Sigmoid colon (tissue), 7 donors: Measurements from ENCODE around the gene RPL19. TPM values are rescaled to one million over a fixed set of nuclear protein-coding genes. Genes with fewer than 3 reads are reported as not detected.

ENCODE experiments used
- DNase-seq: peaks from one replicate; pipeline ENCODE4 v3.0.0-alpha.2; 2019
- H3K27ac ChIP-seq, 4 donors: fragments of 200-600 bp; sonication (generic); one replicate each; pipeline ENCODE4 v1.5.1; 2016 to 2019; ENCODE audit warnings: mild to moderate bottlenecking in 1 of 4
- H3K27me3 ChIP-seq, 3 donors: fragments of 200-600 bp; sonication (generic); one replicate each; pipeline ENCODE4 v1.5.1; 2019; ENCODE audit warnings: mild to moderate bottlenecking in 1 of 3
- H3K36me3 ChIP-seq, 4 donors: fragments of 200-600 bp; sonication (generic); one replicate each; pipeline ENCODE4 v1.5.1; 2016 to 2019
- H3K4me1 ChIP-seq, 4 donors: fragments of 200-600 bp; sonication (generic); one replicate each; pipeline ENCODE4 v1.5.1; 2017 to 2019
- H3K4me3 ChIP-seq, 4 donors: fragments of 200-600 bp; sonication (generic); one replicate each; pipeline ENCODE4 v1.5.1; 2017 to 2019; ENCODE audit warnings: mild to moderate bottlenecking in 2 of 4, moderate library complexity in 1 of 4
- H3K9me3 ChIP-seq, 4 donors: fragments of 200-600 bp in 3 of 4; sonication (generic) in 3 of 4; one replicate each; pipeline versions ENCODE4 v1.5.1 to v1.6.1; 2013 to 2019
- CTCF ChIP-seq, 4 experiments: fragments of 450-650 bp in 3 of 4; fragments of 200-600 bp in 1 of 4; IDR thresholded peaks; one replicate each; pipeline ENCODE4 v1.5.1; 2016 to 2019; ENCODE audit warnings: antibody characterized with exemption in 4 of 4, mild to moderate bottlenecking in 3 of 4, moderate library complexity in 2 of 4
- EP300 ChIP-seq, 4 donors: sonication (generic); formaldehyde crosslinking; IDR thresholded peaks; one replicate each; pipeline ENCODE4 v1.6.1; 2017; ENCODE audit warnings: antibody characterized with exemption in 4 of 4
- POLR2A ChIP-seq, 2 donors: fragments of 450-650 bp; IDR thresholded peaks; one replicate each; pipeline ENCODE4 v1.6.1; 2016; ENCODE audit warnings: antibody characterized with exemption in 2 of 2, mild to moderate bottlenecking in 2 of 2, moderate library complexity in 2 of 2
- POLR2AphosphoS5 ChIP-seq, 4 donors: sonication (generic); formaldehyde crosslinking; IDR thresholded peaks; one replicate each; pipeline ENCODE4 v1.6.1; 2017; ENCODE audit warnings: antibody characterized with exemption in 4 of 4
- WGBS, 2 donors: extraction: QIAGEN DNeasy Blood & Tissue Kit; methylation state at CpG; one replicate each; pipeline ENCODE4 v1.1.7; 2013; 5-methylcytosine and 5-hydroxymethylcytosine counted together
- intact Hi-C: fragments of 100-400 bp; cut with DNase I; formaldehyde crosslinking; loops from one replicate; pipeline ENCODE4 v1.15.1; 2023
- polyA plus RNA-seq, 3 donors: library from polyadenylated mRNA; stranded (reverse); fragments of 200-250 nt; gene quantifications; one replicate each; pipeline ENCODE4 v1.2.3, GENCODE V29; 2013
- total RNA-seq, 4 donors: library from RNA; depleted of rRNA; stranded (reverse); fragments of >200 nt; gene quantifications; one replicate each; pipeline ENCODE4 v1.1.0, GENCODE V29; 2016
- donor health status: healthy with polysubstance abuse.
- donor health status: Bipolar disorder and iron deficiency.
- donor health status: healthy.

The RPL19 gene
- total and polyA plus RNA-seq, 7 donors = 2,689 to 4,685 (median 3,919) TPM

GRCh38 chr17:39173526-39174274, 26.4 kb upstream of the RPL19 start:
- Histone ChIP-seq H3K4me1 (peaks cover 0 to 10% (median 5%) of the 10 kb centered on the region in 4 donors), H3K36me3 (peaks cover 0 to 16% (median 9%) of the 10 kb centered on the region in 4 donors), H3K27ac (no peak overlapping the region), H3K9me3 (no peaks in the 10 kb centered on the region), H3K27me3 (no peaks in the 10 kb centered on the region), H3K4me3 (no peak overlapping the region)
- intact Hi-C loops = no loop called here
- no peak for TF ChIP-seq POLR2A (IDR thresholded peaks at IDR 0.05)
- no peak for TF ChIP-seq POLR2AphosphoS5 (IDR thresholded peaks at IDR 0.05)
- no peak for TF ChIP-seq EP300 (IDR thresholded peaks at IDR 0.05)
- no peak for TF ChIP-seq CTCF (IDR thresholded peaks at IDR 0.05)
- WGBS, 2 donors = 54 to 64% methylated on average over 10 of the region's 10 CpGs
- no peak for DNase-seq

- 55 to 56% methylated on average over 35 of the region's 35 CpGs for WGBS, 2 donors
- intact Hi-C loops = no loop called here
- H3K36me3 ChIP-seq = peaks cover 0 to 24% (median 9%) of the 10 kb centered on the region in 4 donors
Observed at GRCh38 chr17:39174920-39175694, 25.0 kb upstream of the RPL19 start.

GRCh38 chr17:39175695-39176093, 24.4 kb upstream of the RPL19 start:
- Histone ChIP-seq H3K27me3 (no peaks in the 10 kb centered on the region), H3K36me3 (peaks cover 0 to 24% (median 9%) of the 10 kb centered on the region in 4 donors), H3K27ac (no peak overlapping the region), H3K4me1 (peaks cover 0 to 10% (median 5%) of the 10 kb centered on the region in 4 donors), H3K4me3 (no peak overlapping the region), H3K9me3 (no peaks in the 10 kb centered on the region)
- 78 to 79% methylated on average over 10 of the region's 10 CpGs for WGBS, 2 donors
- no peak for DNase-seq
- TF ChIP-seq CTCF (IDR thresholded peaks at IDR 0.05) (no peak), POLR2A (IDR thresholded peaks at IDR 0.05) (no peak), POLR2AphosphoS5 (IDR thresholded peaks at IDR 0.05) (no peak), EP300 (IDR thresholded peaks at IDR 0.05) (no peak)
- intact Hi-C loops = no loop called here

More at GRCh38 chr17:39174920-39175694, 25.0 kb upstream of the RPL19 start:
- DNase-seq = peak; percentile 90
- Histone ChIP-seq H3K9me3 (no peaks in the 10 kb centered on the region), H3K4me3 (no peak overlapping the region), H3K4me1 (peaks cover 0 to 10% (median 5%) of the 10 kb centered on the region in 4 donors), H3K27me3 (no peaks in the 10 kb centered on the region), H3K27ac (no peak overlapping the region)
- no peak for TF ChIP-seq EP300 (IDR thresholded peaks at IDR 0.05)
- peak in 2 of 4 donors; percentile 9 to 18 for TF ChIP-seq POLR2AphosphoS5 (IDR thresholded peaks at IDR 0.05)
- TF ChIP-seq CTCF (IDR thresholded peaks at IDR 0.05) = peak; percentile 71 to 88 (median 80)

- Histone ChIP-seq H3K4me1 (peaks cover 0 to 10% (median 5%) of the 10 kb centered on the region in 4 donors), H3K9me3 (no peaks in the 10 kb centered on the region), H3K27ac (no peak overlapping the region), H3K4me3 (no peak overlapping the region), H3K27me3 (no peaks in the 10 kb centered on the region), H3K36me3 (peaks cover 0 to 32% (median 11%) of the 10 kb centered on the region in 4 donors)
- TF ChIP-seq POLR2AphosphoS5 (IDR thresholded peaks at IDR 0.05) = no peak
- TF ChIP-seq POLR2A (IDR thresholded peaks at IDR 0.05) = no peak
- no peak for TF ChIP-seq EP300 (IDR thresholded peaks at IDR 0.05)
- no peak for TF ChIP-seq CTCF (IDR thresholded peaks at IDR 0.05)
- intact Hi-C loops = no loop called here
- no peak for DNase-seq
- 94% methylated on average over 12 of the region's 12 CpGs for WGBS, 2 donors
Observed at GRCh38 chr17:39177256-39177655, 22.8 kb upstream of the RPL19 start.
